ENCODE measurements around the gene KNOP1. TPM values are rescaled to one million over a fixed set of nuclear protein-coding genes. Genes with fewer than 3 reads are reported as not detected.

KNOP1 gene
- total RNA-seq, 1 donor from 2014 or later, result 20.0 TPM

DNA sequence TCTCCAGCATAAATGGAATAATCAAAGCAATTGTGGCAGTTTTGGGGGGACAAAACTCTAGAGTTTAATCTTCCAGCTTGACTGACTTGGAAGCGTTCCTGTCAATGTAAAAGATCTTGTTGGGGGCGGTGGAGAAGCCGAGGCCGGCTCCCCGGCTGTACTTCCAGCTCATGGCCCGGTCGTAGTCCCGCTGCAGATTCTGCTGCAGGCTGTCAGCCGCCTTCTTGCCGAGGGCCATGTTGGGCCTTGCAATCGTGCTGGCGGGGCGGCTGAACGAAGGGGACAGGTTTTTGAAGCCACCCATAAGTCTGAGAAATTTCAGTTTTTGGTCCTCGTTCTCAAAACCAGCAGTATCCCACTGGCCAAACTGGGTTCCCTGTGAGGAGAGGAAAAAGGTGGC lies 11.2 kb downstream of the KNOP1 start:
- TF ChIP-seq CTCF (IDR thresholded peaks at IDR 0.05), result no peak
- Mint-ChIP-seq H3K36me3 (ENCODE audit: low read depth) (peaks cover 27% of the 10 kb centered on the region), H3K4me3 (ENCODE audit: unreplicated experiment) (no peak overlapping the region), H3K9me3 (ENCODE audit: low read depth) (no peaks in the 10 kb centered on the region), H3K4me1 (ENCODE audit: low read depth) (peaks cover 8% of the 10 kb centered on the region), H3K27me3 (ENCODE audit: low read depth) (no peaks in the 10 kb centered on the region), H3K27ac (ENCODE audit: unreplicated experiment) (no peak overlapping the region)
- no peak for DNase-seq (ENCODE audit: low spot score)

GRCh38 chr16:19705843-19706242 lies 12.2 kb downstream of the KNOP1 start:
- Mint-ChIP-seq H3K9me3 (ENCODE audit: low read depth) (no peaks in the 10 kb centered on the region), H3K4me1 (ENCODE audit: low read depth) (peaks cover 16% of the 10 kb centered on the region), H3K4me3 (ENCODE audit: unreplicated experiment) (no peak overlapping the region), H3K27me3 (ENCODE audit: low read depth) (no peaks in the 10 kb centered on the region), H3K27ac (ENCODE audit: unreplicated experiment) (no peak overlapping the region), H3K36me3 (ENCODE audit: low read depth) (peaks cover 27% of the 10 kb centered on the region)
- no peak for DNase-seq (ENCODE audit: low spot score)
- no peak for TF ChIP-seq CTCF (IDR thresholded peaks at IDR 0.05)

DNA sequence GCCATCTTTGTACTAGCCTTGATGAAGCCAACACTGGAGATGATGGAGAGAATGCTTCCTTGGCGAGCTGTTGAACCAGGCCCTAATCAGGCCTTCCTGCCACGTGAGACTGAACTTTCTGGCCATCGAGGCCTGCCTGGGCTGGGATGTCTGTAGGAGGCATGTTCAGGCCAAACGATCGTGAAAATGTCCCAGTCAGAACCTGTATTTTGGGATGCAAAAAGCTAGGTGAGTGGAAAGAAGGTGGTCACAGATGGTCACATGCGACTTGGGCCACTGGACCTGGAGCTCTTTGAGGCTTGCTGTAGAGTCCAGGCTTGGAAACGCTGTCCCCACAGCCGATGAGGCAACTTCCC lies 12.9 kb downstream of the KNOP1 start:
- TF ChIP-seq CTCF (IDR thresholded peaks at IDR 0.05), result no peak
- no peak for DNase-seq (ENCODE audit: low spot score)
- Mint-ChIP-seq H3K27me3 (ENCODE audit: low read depth) (no peaks in the 10 kb centered on the region), H3K9me3 (ENCODE audit: low read depth) (no peaks in the 10 kb centered on the region), H3K27ac (ENCODE audit: unreplicated experiment) (no peak overlapping the region), H3K4me3 (ENCODE audit: unreplicated experiment) (no peak overlapping the region), H3K4me1 (ENCODE audit: low read depth) (peaks cover 24% of the 10 kb centered on the region), H3K36me3 (ENCODE audit: low read depth) (peaks cover 28% of the 10 kb centered on the region)

DNA sequence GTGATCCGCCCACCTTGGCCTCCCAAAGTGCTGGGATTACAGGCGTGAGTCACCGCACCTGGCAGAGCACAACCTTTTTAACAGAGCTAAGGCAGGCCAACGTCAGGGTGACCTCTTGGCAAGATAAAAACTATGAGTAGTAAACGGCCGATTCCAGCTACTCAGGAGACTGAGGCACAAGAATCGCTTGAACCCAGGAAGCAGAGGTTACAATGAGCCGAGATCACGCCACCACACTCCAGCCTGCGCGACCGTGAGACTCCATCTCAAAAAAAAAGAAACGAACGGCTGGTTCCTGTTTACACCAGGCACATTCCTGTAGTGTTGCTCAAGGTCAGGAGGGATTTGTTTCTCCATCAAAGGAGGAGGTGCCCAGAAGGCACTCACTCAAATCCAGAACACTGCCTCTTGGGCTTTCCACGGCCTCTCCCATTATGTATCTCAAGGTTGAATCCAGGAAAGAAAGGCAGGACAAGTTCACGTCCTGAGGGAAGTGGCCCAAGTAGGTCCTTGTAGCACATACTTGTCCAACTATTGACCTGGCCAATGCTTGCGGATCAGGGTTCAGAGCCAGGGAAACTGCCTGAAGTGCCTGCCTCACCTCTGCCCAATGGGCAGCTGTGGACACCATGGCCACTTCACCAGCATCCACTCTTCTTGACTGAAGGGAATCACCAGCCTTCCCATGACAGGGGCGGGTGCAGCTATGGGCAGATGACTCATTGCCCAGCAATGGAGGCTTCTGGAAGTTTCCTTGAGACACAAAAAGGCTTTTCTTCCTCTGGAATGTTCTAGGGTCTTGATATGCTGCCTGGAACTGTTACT lies 13.5 kb downstream of the KNOP1 start:
- peaks cover 30% of the 10 kb centered on the region for H3K4me1 Mint-ChIP-seq (ENCODE audit: low read depth)
- peaks cover 30% of the 10 kb centered on the region for H3K36me3 Mint-ChIP-seq (ENCODE audit: low read depth)
- H3K9me3 Mint-ChIP-seq (ENCODE audit: low read depth), result no peaks in the 10 kb centered on the region
- H3K4me3 Mint-ChIP-seq (ENCODE audit: unreplicated experiment), result no peak overlapping the region
- DNase-seq (ENCODE audit: low spot score), result no peak
- no peak for TF ChIP-seq CTCF (IDR thresholded peaks at IDR 0.05)
- no peaks in the 10 kb centered on the region for H3K27me3 Mint-ChIP-seq (ENCODE audit: low read depth)
- peak overlapping the region; percentile 59 for H3K27ac Mint-ChIP-seq (ENCODE audit: unreplicated experiment)

DNA sequence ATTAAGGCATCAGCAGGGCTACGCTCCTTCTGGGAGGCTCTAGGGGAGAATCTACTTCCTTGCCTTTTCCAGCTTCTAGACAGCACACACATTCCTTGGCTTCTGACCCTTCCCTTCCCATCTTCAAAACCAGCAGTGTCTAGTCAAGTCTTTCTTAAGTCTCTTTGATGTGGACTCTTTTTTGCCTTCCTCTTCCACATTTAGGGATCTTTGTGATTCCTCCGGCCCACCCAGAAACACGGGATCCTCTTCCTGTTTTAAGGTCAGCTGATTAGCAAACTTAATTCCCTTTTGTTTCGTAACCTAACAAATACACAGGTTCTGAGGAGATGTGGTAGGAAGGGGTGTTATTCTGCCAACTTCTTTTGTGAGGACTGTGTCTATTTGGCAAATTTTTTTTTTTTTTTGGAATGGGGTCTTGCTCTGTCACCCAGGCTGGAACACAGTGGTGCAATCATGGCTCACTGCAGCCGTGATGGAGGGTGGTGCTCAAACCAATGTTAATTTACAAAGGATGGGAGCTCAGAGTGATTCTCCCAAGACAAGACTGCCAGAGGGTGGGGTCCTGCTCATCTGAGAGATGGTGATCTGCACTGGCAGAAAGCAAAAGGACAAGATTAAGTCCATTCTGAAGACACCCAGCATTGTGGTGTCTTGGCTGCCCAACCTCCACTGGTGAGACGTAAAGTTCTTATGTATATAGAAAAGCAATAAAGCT lies 14.7 kb downstream of the KNOP1 start:
- no peak for DNase-seq (ENCODE audit: low spot score)
- TF ChIP-seq CTCF (IDR thresholded peaks at IDR 0.05), result no peak
- Mint-ChIP-seq H3K36me3 (ENCODE audit: low read depth) (peaks cover 31% of the 10 kb centered on the region), H3K9me3 (ENCODE audit: low read depth) (no peaks in the 10 kb centered on the region), H3K27me3 (ENCODE audit: low read depth) (no peaks in the 10 kb centered on the region), H3K27ac (ENCODE audit: unreplicated experiment) (no peak overlapping the region), H3K4me3 (ENCODE audit: unreplicated experiment) (no peak overlapping the region), H3K4me1 (ENCODE audit: low read depth) (peaks cover 32% of the 10 kb centered on the region)
